Stimulated activated CD4-positive, alpha-beta T cell treated with anti-CD3 and anti-CD28 coated beads, Interleukin-15, amount 100 ng/mL, for 24 hours (primary cell): ENCODE results near the gene SGO2.
A peak's percentile ranks its signal among the peaks of the same experiment; 100 is the strongest.
"Not testable (repeated sequence)": the region's sequence is repeated elsewhere in the genome, so short reads cannot be mapped to it uniquely, and the experiment has no call there.

Experiments
- DNase-seq: peaks from one replicate; pipeline ENCODE4 v3.0.0-alpha.2; 2020

Gene SGO2

GRCh38 chr2:200525551-200525881 lies 491 bp upstream of the SGO2 start:
- DNase-seq = no peak

DNA sequence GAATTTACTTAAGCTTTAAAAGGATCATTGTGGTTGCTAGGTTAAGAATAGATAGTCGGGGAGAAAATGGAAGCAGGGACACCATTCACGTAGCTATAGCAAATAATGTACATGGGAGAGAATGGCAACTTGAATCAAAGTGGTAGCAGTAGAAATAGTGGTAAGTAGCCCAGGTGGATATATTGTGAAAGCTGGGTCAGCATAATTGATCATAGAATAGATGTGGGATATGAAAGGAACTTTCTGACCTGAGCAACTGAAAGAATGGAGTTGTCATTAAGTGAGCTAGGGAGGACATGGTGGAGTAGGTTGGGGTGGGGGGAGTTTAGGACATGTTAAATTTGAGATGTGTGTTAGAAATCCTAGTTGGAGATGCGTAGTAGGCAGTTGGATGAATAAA lies 2.2 kb downstream of the SGO2 start:
- DNase-seq = no peak

DNA sequence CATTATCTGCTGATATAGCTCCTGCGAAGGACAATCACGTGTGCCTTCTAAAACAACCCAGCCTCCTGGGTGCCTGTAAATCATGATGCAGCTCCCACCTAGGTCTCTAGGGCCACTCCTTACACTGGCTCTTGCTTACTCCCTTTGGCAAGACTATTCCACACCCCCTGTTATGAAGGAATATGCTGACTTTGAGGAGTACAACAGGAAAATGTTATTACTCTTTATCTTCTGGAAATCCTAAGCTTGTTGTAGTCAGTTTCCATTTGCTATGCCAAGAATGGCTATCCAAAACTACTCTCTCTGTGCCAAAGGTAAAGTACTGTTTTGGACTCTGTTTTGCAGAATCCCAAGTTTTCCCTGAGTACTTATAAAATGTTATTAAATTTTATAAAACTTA lies 7.7 kb downstream of the SGO2 start:
- DNase-seq = no peak

GRCh38 chr2:200534572-200534971 lies 8.6 kb downstream of the SGO2 start:
- DNase-seq = no peak

DNA sequence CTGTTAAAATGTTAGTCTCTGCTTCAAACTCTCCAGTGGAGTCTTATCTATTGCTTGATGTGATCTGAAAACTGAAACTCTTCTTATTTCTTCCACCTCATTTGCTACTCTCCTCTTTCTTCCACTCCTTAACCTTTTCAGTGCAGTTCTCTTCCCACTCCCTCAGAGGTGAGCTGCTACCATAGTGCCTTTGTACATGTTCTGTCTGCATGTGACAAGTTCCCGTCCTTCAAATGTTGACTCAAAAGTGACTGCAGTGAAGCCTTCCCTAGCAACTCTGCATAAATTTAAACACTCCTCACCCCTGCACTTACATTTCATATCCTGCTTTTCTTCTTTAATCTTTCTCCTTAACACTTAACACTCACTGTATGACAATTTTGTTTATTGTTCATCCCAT lies 12.1 kb downstream of the SGO2 start:
- no peak for DNase-seq

DNA sequence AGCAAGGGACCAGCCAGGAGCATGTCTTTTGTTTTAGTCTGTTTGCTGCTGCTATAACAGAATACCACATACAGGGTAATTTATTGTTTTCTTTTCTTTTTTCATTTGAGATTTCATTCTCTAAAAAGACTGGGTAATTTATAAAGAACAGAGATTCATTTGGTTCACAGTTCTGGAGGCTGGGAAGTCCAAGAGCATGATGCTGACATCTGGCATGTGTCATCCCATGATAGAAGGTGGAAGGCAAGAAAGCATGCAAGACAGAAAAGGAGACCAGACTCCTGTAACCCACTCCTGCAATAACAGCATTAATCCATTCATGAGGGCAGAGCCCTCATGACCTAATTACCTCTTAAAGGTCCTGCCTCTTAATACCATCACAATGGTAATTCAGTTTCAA lies 14.8 kb downstream of the SGO2 start:
- DNase-seq = no peak

DNA sequence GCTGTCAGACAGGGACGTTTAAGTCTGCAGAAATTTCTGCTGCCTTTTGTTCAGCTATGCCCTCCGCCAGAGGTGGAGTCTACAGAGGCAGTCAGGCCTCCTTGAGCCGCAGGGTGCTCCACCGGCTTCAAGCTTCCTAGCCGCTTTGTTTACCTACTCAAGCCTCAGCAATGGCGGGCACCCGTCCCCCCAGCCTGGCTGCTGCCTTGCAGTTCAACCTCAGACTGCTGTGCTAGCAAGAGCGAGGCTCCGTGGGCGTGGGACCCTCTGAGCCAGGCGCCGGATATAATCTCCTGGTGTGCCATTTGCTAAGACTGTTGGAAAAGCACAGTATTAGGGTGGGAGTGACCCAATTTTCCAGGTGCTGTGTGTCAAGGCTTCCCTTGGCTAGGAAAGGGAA lies 40.6 kb downstream of the SGO2 start:
- DNase-seq = not testable (repeated sequence)

GRCh38 chr2:200567932-200568331 lies 41.9 kb downstream of the SGO2 start:
- no peak for DNase-seq

DNA sequence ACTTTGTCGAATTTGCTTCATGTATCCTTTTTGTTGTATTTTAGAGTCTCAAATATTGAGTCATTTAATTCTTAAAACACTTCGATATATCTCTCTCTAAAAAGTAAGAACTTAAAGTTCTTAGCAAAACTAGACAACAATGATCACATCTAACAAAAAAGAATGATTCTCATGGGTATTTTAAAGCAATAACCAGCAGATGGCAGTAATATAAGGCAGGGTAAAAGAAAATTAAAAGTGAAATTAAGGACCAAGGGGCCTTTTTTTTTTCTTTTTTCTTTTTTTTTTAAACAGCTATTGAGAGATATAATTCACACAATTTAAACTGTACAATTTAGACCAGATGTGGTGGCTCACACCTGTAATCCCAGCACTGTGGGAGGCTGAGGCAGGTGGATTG lies 50.0 kb downstream of the SGO2 start:
- DNase-seq = no peak

DNA sequence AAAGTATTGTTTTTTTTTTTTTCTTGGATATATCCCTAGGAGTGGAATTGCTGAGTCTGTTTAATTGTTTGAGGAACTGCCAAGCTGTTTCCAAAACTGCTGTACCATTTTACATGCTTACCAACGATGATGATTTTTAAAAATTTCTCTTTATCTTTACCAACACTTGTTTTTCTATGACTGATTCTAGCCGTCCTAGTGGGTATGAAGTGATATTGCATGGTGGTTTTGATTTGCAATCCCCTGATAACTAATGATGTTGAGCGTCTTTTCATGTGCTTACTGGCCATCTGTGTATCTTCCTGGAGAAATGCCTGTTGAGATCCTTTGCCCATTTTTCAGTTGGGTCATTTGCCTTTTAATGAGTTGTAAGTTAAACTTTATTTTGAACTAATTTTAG lies 51.0 kb downstream of the SGO2 start:
- DNase-seq = no peak

DNA sequence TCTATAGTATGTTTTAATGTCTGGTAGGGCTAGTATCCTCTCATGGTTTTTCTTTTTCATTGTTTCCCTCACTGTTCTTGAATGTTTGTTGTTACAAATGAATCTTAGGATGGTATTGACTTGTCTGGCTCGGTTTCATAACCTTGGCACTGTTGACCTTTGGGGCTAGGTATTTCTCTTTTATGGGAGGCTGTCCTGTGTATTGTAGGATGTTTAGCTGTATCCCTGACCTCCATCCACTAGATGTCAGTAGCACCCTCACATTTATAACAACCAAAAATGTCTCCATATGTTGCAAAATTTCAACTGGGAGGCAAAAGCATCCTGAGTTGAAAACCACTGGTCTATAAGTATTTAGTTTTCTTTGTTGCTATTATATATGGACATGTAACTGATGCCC lies 52.8 kb downstream of the SGO2 start:
- DNase-seq = no peak

DNA sequence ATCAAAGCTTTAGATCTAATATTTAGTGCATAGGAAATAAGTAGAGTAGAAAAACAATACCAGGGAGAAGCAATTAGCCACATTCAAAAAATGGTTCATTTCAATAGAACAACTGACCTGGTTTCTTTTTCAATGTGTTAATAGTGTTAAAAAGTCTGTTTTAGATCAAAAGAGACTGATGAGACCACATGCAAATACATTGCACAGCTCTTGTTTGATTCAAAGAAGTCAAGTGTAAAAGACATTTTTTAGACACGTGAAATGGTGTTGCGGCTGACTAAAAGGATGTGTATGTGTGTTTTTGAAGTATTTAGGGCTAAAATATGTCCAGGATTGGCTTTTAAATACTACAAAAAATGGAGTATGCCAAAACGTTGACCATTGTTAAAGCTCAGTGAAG lies 58.6 kb downstream of the SGO2 start:
- no peak for DNase-seq

DNA sequence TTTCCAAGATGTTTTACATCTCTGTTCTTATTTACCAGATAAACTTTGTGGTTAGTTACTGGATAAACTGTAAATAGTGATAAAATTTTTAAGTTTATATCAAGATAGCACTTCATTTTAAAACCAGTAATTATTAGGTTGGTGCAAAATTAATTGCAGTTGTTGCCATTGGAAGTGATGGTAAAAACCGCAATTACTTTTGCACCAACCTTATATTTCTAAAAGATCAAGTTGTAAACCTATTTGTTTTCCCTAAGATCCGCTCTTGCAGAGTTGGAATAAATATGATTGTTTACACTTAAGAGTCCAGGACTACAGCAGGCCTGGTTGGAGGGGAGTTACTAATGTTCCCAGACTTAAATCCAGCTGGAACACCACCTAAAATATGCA lies 59.3 kb downstream of the SGO2 start:
- no peak for DNase-seq

DNA sequence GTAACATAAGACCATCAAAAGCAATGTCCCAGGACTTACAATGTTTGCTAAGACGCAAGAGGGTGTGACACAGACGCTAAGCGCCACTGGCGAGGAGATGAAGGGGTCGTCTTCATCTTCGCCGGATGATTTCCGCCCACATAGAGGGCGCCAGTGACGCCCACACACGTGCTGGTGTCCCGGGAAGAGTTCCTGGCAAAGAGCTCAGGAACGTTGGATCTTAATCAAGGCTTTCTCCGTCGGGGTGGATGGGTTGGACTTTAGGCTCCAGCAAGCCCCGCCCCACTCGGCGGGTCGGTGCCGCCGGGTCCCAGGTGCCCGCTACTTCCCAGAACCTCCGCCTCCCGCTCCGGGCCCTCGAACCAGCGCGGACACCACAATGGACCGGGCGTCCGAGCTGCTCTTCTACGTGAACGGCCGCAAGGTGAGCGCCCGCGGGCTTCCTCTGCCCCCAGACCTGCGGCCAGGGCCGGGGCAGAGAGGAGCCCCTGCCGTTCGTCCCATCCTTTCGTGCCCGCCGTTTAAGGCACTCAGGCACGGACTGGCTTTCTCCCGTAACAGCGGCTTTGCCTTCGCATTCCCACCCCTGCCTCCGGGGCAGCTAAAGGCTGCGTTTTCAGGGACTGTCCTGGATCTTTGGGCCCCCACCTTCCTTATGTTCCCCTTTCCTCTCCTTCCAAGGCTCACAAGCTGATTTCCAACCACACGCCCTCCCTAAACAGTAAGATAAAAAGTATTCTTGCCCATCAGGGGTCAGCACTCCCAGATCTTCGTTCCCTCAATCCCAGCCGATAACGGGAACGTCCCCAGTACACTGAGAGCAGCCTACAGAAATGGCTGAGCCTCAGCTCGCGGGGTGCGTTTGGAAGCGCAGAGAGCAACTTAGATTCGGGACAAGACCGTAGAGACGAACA lies 60.0 kb downstream of the SGO2 start, which contains the start of gene AOX1:
TSS of gene AOX1 (plus strand) at position 285 of the 914 bp plus-strand sequence. CDS start at position 380, 95 bp downstream.
- DNase-seq = peak; percentile 36

DNA sequence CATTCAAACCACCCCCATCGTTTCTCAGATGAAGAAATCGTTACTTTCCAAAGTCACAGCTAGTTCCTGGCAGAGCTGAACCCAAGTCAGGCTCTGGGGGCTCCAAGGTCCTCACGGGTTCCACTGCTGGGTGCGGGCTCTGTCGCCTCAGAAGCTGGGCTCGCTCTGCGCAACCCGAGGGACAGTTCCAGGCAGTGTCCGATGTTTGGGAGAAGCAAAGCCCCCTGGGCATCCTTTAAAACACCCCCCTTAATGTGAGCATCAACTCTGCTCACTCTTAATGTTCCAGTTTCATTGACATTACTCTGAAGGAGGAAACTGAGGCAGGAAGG lies 60.6 kb downstream of the SGO2 start:
- no peak for DNase-seq

DNA sequence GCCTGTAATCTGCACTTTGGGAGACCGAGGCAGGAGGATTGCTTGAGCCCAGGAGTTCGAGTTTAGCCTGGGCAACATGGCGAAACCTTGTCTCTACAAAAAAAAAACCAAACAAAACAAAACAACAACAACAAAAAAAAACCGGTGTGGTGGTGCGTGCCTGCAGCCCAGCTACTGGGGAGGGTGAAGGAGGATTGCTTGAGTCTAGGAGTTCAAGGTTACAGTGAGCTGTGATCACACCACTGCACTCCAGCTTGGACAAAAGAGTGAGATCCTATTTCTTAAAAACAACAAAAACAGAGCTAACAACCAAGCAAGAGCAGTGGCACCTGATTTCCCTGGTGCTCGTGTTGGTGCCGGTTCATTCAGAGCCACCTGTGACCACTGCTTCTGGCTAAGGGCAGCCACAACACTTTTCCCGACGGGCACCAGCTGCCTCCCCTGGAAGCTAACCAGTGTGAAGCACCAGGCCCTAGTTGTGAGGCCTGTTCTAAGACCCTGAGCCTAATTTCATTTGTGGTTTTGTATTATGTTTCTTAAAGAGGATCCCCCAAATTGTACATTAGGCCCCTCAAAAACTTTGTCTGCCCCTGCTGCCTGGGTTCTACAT lies 61.1 kb downstream of the SGO2 start:
- no peak for DNase-seq

DNA sequence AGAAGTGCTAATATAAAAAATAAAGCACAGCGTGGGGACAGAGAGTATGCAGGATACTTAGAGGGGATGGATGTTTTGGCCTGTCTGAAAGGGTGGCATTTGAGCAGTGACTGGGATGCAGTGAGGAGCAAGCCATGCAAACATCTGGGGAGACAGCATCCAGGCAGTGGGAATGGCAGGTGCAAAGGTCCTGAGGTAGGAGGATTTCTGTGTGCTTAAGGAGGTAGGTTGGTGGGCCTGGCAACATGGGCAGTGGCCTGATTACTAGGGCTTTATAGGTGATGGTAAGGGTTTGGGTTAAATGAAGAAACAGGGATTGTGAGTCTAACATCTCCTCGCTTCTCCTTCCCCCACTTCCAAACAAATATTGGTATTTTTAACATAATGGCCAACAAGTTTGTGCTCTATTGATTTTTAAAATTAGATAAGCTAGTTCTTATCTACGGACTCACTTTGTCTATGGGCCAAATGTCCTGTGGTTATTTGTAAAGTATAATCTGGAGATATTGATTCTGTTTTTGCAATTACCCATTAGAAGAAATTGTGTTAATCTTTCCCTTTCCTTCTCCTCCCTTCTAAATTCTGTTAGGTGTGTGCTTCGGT lies 62.2 kb downstream of the SGO2 start:
- DNase-seq = no peak

DNA sequence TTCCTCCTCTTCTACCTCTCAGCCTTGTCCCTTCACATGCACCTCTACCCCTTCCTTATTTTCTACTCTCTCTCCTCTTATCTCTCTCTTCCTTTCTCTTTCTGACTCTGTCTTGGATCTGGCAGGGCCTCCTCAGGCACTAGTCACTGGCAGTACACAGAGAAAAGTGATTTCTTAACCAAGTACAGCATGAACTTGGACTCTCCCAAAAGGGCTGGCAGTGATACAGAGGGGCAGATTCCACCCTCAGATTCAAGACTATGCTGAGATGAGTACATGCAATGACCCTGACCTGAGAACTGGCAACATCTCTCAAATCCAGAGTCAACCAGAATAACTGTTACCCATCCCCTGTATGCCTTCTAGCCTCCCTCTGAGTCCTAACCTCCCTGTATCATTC lies 64.1 kb downstream of the SGO2 start:
- no peak for DNase-seq

DNA sequence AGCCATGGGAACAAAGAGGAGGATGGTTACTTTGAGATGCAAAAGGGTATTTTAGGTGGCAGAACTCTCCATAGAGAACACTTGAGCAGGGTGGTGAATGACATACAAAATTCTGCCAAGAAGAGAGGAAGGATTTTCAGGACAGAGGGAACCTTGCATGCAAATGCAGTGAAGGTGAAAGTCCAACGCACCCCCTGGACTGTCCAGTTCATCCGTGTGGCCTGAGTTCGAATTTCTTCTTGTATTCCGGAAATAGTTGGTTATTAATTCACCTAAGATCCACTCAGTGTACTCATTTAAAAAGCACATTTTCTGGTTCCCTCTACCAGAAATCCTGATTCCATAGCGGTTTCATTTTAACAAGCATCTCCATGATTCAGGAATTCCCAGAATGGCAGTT lies 65.3 kb downstream of the SGO2 start:
- no peak for DNase-seq

- no peak for DNase-seq
These were observed 66.5 kb downstream of the SGO2 start for GRCh38 chr2:200592406-200593075.

DNA sequence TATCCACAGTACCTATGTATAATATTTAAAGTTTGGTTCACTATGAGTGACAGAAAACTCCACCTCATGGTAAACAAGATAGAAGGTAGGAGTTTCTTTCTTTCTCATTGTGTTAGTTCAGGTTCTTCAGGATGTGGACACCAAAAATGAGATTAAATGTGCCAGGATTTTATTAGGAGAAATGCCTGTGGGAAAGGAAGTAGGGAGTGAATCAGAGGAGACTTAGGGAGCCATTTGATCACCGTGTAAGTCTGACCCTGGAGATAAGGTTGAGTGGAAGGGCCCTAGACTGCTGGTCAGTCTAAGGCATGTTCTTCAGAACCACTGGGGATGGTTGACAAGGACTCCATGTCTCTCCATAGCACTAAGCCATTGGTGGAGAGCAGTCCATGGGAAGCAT lies 67.9 kb downstream of the SGO2 start:
- no peak for DNase-seq

GRCh38 chr2:200595913-200596312 lies 69.9 kb downstream of the SGO2 start:
- DNase-seq = no peak

GRCh38 chr2:200596774-200597570 lies 71.0 kb downstream of the SGO2 start:
- no peak for DNase-seq
